CD4-positive, alpha-beta memory T cell (primary cell): ENCODE results near the gene SPDEF. TPM values are rescaled to one million over a fixed set of nuclear protein-coding genes. Genes with fewer than 3 reads are reported as not detected.

Experiments
- CTCF ChIA-PET: fragments of 350-600 bp; sonication (Branson Sonifier 250); formaldehyde crosslinking; loops from one replicate; lab custom pipeline; 2021; ENCODE audit warnings: inconsistent platforms; ENCODE audit not compliant: partially characterized antibody; lab: Charles Lee
- POLR2A ChIA-PET: fragments of 350-600 bp; sonication (Branson Sonifier 250); formaldehyde crosslinking; loops from one replicate; lab custom pipeline; 2021; ENCODE audit not compliant: partially characterized antibody; lab: Charles Lee
- DNase-seq, 5 donors: peaks; one replicate each; pipeline versions ENCODE4 v3.0.0 to v3.0.0-alpha.2; 2020 to 2022; ENCODE audit warnings: mixed read lengths in 1 of 5
- H3K27ac ChIP-seq: one replicate; pipeline ENCODE4 v1.7.0; 2013; ENCODE audit warnings: low read depth, low read length
- H3K27me3 ChIP-seq: 2 replicates; pipeline ENCODE4 v1.7.0; 2013; ENCODE audit warnings: mild to moderate bottlenecking, low read length, moderate library complexity; ENCODE audit not compliant: insufficient read depth
- H3K36me3 ChIP-seq: 2 replicates; pipeline ENCODE4 v1.7.0; 2013; ENCODE audit warnings: mild to moderate bottlenecking, low read length, moderate library complexity; ENCODE audit not compliant: insufficient read depth
- H3K4me1 ChIP-seq: 2 replicates; pipeline ENCODE4 v1.7.0; 2013; ENCODE audit warnings: mild to moderate bottlenecking, low read length, moderate library complexity; ENCODE audit not compliant: insufficient read depth
- H3K4me3 ChIP-seq, 2 donors: one replicate each; pipeline ENCODE4 v1.7.0; 2013; ENCODE audit warnings: low read length in 2 of 2, mild to moderate bottlenecking in 1 of 2
- H3K9me3 ChIP-seq, 2 donors: one replicate each; pipeline ENCODE4 v1.7.0; 2013; ENCODE audit warnings: low read length in 2 of 2, control low read depth in 1 of 2; ENCODE audit not compliant: control insufficient read depth in 1 of 2
- H3K27ac Mint-ChIP-seq, 7 donors: one replicate each; pipeline ENCODE4 v1.8.0; 2020 to 2021; ENCODE audit warnings: mixed read lengths in 7 of 7, mild to moderate bottlenecking in 6 of 7, inconsistent platforms in 3 of 7, moderate library complexity in 3 of 7
- H3K27me3 Mint-ChIP-seq, 2 donors: one replicate each; pipeline ENCODE4 v1.8.0; 2020 to 2021; ENCODE audit warnings: mixed read lengths in 2 of 2
- H3K36me3 Mint-ChIP-seq, 2 donors: one replicate each; pipeline ENCODE4 v1.8.0; 2020 to 2021; ENCODE audit warnings: mixed read lengths in 2 of 2, inconsistent platforms in 1 of 2, mild to moderate bottlenecking in 1 of 2
- H3K4me1 Mint-ChIP-seq, 4 donors: one replicate each; pipeline ENCODE4 v1.8.0; 2020 to 2021; ENCODE audit warnings: mixed read lengths in 4 of 4, mild to moderate bottlenecking in 1 of 4
- H3K4me3 Mint-ChIP-seq, 8 donors: one replicate each; pipeline ENCODE4 v1.8.0; 2020 to 2021; ENCODE audit warnings: mixed read lengths in 8 of 8, mild to moderate bottlenecking in 7 of 8, moderate library complexity in 6 of 8, inconsistent platforms in 3 of 8
- H3K9me3 Mint-ChIP-seq, 8 donors: one replicate each; pipeline ENCODE4 v1.8.0; 2020 to 2021; ENCODE audit warnings: mixed read lengths in 8 of 8, mild to moderate bottlenecking in 5 of 8, inconsistent platforms in 3 of 8, moderate library complexity in 1 of 8
- intact Hi-C: fragments of 100-400 bp; cut with micrococcal nuclease; formaldehyde crosslinking; loops from one replicate; pipeline ENCODE4 v1.15.1; 2023
- polyA plus RNA-seq, 2 donors: library from polyadenylated mRNA; unstranded; fragments of 300-500 nt; fragmentation: Illumina TruSeq; gene quantifications; one replicate each; pipeline ENCODE4 v1.2.3, GENCODE V29; 2021
- total RNA-seq, 2 experiments: library from RNA; stranded (reverse); gene quantifications; one replicate each; pipeline ENCODE4 v1.2.3, GENCODE V29; 2021

Gene SPDEF
- total and polyA plus RNA-seq, 4 experiments from 2014 or later = not detected

GRCh38 chr6:34532230-34532629, 23.9 kb downstream of the SPDEF start:
- ChIA-PET CTCF (no interaction called here), POLR2A (interaction anchor here (1.2 kb wide), 1 partner anchor 52 kb away, joined by 3 read pairs; no protein-coding TSS in a partner anchor)
- no peaks in the 10 kb centered on the region for H3K36me3 Mint-ChIP-seq
- peaks cover 5% of the 10 kb centered on the region for H3K4me1 ChIP-seq
- no peaks in the 10 kb centered on the region for H3K36me3 ChIP-seq
- no peaks in the 10 kb centered on the region for H3K9me3 ChIP-seq
- H3K27ac Mint-ChIP-seq = no peak overlapping the region
- peaks cover 2 to 7% (median 6%) of the 10 kb centered on the region in 4 donors for H3K4me1 Mint-ChIP-seq
- intact Hi-C loops = no loop called here
- peak overlapping the region in 1 of 8 donors; percentile 4 for H3K4me3 Mint-ChIP-seq
- DNase-seq = no peak
- H3K27me3 Mint-ChIP-seq = no peaks in the 10 kb centered on the region
- H3K27me3 ChIP-seq = no peaks in the 10 kb centered on the region
- H3K27ac ChIP-seq = no peak overlapping the region
- peaks cover 0 to 3% (median 0%) of the 10 kb centered on the region in 8 donors for H3K9me3 Mint-ChIP-seq
- no peak overlapping the region for H3K4me3 ChIP-seq

DNA sequence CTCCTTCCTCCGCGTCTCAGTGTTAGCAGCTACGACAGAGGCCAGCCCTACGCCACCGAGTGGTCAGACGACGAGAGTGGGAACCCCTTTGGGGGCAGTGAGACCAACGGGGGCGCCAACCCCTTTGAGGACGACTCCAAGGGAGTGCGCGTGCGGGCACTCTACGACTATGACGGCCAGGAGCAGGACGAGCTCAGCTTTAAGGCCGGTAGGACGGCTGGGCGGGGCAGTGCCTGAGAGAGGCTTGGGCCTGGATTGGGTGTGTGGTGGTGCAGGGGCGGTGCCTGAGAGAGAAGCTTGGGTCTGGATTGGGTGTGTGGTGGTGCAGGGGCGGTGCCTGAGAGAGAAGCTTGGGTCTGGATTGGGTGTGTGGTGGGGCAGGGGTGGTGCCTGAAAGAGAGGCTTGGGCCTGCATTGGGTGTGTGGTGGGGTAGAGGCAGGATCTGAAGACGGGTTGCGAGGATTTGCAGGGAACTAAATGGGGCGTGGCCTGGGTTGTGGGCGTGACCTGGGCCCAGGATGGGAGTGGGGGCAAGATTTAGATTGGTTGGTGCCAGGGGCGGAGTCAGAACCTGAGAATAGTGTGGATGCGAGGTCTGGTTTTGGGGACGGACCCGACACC, 24.4 kb downstream of the SPDEF start:
- peaks cover 2 to 11% (median 7%) of the 10 kb centered on the region in 4 donors for H3K4me1 Mint-ChIP-seq
- Histone ChIP-seq H3K4me1 (peaks cover 8% of the 10 kb centered on the region), H3K27me3 (no peaks in the 10 kb centered on the region), H3K9me3 (no peaks in the 10 kb centered on the region), H3K36me3 (no peaks in the 10 kb centered on the region), H3K27ac (no peak overlapping the region), H3K4me3 (no peak overlapping the region)
- peak in 4 of 5 donors; percentile 13 to 22 (median 16) for DNase-seq
- no peaks in the 10 kb centered on the region for H3K36me3 Mint-ChIP-seq
- no peaks in the 10 kb centered on the region for H3K27me3 Mint-ChIP-seq
- ChIA-PET POLR2A (interaction anchor here (1.2 kb wide), 1 partner anchor 53 kb away, joined by 3 read pairs; no protein-coding TSS in a partner anchor), CTCF (no interaction called here)
- intact Hi-C loops = no loop called here
- peaks cover 0 to 3% (median 0%) of the 10 kb centered on the region in 8 donors for H3K9me3 Mint-ChIP-seq
- peak overlapping the region in 2 of 7 donors; percentile 35 to 71 for H3K27ac Mint-ChIP-seq
- H3K4me3 Mint-ChIP-seq = peak overlapping the region in 1 of 8 donors; percentile 4

DNA sequence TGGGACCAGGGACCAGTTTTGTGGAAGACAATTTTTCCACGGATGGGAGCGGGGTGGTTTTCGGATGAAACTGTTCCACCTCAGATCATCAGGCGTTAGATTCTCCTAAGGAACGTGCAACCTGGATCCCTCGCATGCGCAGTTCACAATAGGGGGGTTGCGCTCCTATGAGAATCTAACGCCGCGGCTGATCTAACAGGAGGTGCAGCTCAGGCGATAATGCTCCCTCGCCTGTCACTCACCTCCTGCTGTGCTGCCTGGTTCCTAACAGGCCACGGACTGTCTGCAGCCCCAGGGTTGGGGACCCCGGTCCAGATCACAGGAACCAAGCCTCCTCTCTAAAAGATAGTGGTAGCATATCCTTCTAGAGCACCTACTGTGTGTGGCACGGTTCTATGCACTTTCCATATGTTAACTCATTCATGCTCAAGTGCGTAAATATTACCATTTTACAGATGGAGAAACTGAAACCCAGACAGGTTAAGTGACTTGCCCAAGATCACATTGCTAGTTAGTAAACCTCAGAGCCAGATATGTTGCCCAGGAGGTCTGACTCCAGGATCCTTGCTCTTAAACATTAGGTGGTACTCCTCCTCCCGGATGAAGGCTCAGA, 25.3 kb downstream of the SPDEF start:
- H3K4me3 Mint-ChIP-seq = peak overlapping the region in 1 of 8 donors; percentile 13
- H3K27me3 ChIP-seq = no peaks in the 10 kb centered on the region
- peaks cover 0 to 1% (median 0%) of the 10 kb centered on the region in 8 donors for H3K9me3 Mint-ChIP-seq
- peaks cover 2 to 11% (median 7%) of the 10 kb centered on the region in 4 donors for H3K4me1 Mint-ChIP-seq
- no peak overlapping the region for H3K4me3 ChIP-seq
- peaks cover 15% of the 10 kb centered on the region for H3K4me1 ChIP-seq
- CTCF ChIA-PET = no interaction called here
- POLR2A ChIA-PET = interaction anchor here (1.2 kb wide), 1 partner anchor 53 kb away, joined by 3 read pairs; no protein-coding TSS in a partner anchor
- no peaks in the 10 kb centered on the region for H3K9me3 ChIP-seq
- H3K27ac ChIP-seq = no peak overlapping the region
- intact Hi-C loops = no loop called here
- H3K27ac Mint-ChIP-seq = no peak overlapping the region
- no peak for DNase-seq
- H3K36me3 ChIP-seq = no peaks in the 10 kb centered on the region
- no peaks in the 10 kb centered on the region for H3K27me3 Mint-ChIP-seq
- no peaks in the 10 kb centered on the region for H3K36me3 Mint-ChIP-seq

DNA sequence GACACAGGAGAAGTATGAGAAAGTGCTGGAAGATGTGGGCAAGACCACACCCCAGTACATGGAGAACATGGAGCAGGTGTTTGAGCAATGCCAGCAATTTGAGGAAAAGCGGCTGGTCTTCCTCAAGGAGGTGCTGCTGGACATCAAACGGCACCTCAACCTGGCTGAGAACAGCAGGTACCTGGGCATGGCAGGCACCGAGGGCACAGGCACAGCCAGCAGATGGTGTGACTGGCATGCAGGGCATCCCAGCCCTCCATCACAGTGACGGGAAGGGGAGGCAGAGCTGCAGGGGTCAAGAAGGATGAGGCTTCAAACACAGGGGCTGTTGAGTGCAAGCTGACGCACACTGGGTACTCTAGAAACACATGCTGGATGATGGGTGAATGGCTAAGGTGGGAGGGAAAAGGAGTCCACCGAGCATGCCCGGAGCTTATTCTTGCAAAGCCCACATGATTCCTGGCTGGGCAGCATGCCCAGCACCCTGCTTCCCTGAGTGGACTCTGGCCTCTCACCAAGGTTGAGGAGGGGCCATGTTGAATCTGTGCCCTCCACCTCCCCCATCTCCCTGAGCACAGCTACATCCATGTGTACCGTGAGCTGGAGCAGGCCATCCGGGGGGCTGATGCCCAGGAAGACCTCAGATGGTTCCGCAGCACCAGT, 26.3 kb downstream of the SPDEF start:
- POLR2A ChIA-PET = no interaction called here
- no peak overlapping the region for H3K27ac ChIP-seq

DNA sequence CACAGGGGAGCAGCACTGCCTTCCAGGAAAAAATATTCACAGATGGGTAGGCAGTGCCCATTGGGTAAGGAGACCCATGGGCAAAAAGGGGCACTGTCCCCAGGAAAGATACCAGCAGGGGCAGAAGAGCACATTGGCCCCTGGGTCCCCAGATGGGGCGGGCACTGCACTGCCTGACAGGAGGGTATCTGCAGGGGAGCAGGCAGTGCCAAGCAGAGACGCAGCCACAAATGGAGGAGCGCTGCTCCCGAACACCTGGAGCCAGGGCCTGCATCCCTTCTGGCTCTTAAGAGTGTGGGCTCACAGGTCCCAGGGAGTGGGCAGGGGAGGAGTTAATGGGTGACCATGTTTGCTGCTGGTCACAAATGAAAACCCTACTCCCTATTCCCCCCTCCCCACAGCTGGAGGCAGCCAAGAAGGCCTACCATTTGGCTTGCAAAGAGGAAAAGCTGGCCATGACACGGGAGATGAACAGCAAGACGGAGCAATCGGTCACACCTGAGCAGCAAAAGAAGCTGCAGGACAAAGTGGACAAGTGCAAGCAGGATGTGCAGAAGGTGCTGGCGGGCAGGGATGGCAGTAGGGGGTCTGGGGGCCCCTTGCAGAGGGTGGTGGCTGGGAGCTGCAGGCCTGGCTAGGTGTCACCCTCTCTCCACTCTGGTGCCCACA, 27.0 kb downstream of the SPDEF start:
- intact Hi-C loops = loop anchor here (1.0 to 5.0 kb wide), 2 partner anchors 228 to 263 kb away; partner anchors contain the start of genes BLTP3A and SNRPC
- ChIA-PET POLR2A (no interaction called here), CTCF (interaction anchor here (0.6 kb wide), 1 partner anchor 79 kb away, joined by 3 read pairs; no protein-coding TSS in a partner anchor)
- no peak overlapping the region for H3K27ac ChIP-seq
- Mint-ChIP-seq H3K27ac (no peak overlapping the region), H3K4me1 (peaks cover 2 to 11% (median 7%) of the 10 kb centered on the region in 4 donors), H3K4me3 (no peak overlapping the region), H3K27me3 (no peaks in the 10 kb centered on the region), H3K9me3 (no peaks in the 10 kb centered on the region), H3K36me3 (no peaks in the 10 kb centered on the region)
- no peak for DNase-seq
- H3K4me3 ChIP-seq = no peak overlapping the region
- H3K36me3 ChIP-seq = no peaks in the 10 kb centered on the region
- H3K9me3 ChIP-seq = no peaks in the 10 kb centered on the region
- peaks cover 15% of the 10 kb centered on the region for H3K4me1 ChIP-seq
- no peaks in the 10 kb centered on the region for H3K27me3 ChIP-seq

More for the DNA sequence above, 26.3 kb downstream of the SPDEF start:
- H3K27ac Mint-ChIP-seq = no peak overlapping the region
- H3K27me3 Mint-ChIP-seq = no peaks in the 10 kb centered on the region
- H3K4me1 Mint-ChIP-seq = peaks cover 2 to 11% (median 7%) of the 10 kb centered on the region in 4 donors
- no peak overlapping the region for H3K4me3 Mint-ChIP-seq
- H3K9me3 ChIP-seq = no peaks in the 10 kb centered on the region
- intact Hi-C loops = loop anchor here (5.0 kb wide), 1 partner anchor 263 kb away; the partner anchor contains the start of gene BLTP3A
- no peak overlapping the region for H3K4me3 ChIP-seq
- DNase-seq = no peak
- no peaks in the 10 kb centered on the region for H3K36me3 Mint-ChIP-seq
- H3K4me1 ChIP-seq = peaks cover 15% of the 10 kb centered on the region
- no peaks in the 10 kb centered on the region for H3K9me3 Mint-ChIP-seq
- H3K27me3 ChIP-seq = no peaks in the 10 kb centered on the region
- H3K36me3 ChIP-seq = no peaks in the 10 kb centered on the region
- CTCF ChIA-PET = interaction anchor here (0.6 kb wide), 1 partner anchor 79 kb away, joined by 3 read pairs; no protein-coding TSS in a partner anchor

DNA sequence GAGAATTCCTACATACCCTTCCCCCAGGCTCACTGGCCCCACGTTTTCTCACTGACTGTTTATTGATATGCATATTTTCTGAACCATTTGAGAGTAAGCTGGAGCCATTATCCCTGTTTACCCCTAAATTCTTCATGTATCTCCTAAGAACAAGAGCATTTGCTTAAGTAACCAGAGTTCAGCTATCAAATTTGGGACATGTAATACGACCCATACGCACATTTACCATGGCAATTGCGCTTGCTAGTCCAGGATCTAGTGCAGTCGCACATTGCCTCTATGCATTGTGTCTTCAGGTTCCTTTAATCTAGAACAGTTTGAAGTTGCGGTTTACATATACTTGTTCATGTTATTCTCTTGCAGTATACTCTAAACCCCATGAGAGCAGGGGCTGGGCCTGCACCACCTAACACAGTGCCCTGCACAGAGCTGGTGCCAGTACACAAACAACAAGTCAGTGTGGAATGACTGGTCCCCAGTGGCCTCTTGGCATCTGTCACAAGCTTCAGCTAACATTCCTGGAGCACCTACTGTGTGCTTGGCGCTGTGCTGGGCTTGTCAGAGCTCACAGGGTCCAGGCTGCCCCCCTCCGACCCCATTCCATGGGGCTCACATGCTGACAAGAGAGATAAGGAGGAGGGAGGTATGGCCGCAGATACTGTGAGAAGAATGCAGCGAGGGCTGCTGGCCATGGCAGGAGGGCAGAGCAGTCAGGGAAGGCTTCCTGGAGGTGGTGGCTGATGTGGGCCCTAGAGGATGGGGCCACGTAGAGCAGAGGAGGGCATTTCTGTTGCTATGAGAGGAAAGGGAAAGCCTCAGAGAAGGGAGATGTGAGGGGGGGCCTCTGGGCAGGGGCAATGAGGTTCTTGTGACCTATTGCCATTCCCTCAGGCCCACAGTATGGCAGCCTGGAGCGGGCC, 28.1 kb downstream of the SPDEF start:
- Mint-ChIP-seq H3K9me3 (no peaks in the 10 kb centered on the region), H3K27ac (peak overlapping the region in 3 of 7 donors; percentile 23 to 72 (median 27)), H3K27me3 (no peaks in the 10 kb centered on the region), H3K36me3 (no peaks in the 10 kb centered on the region), H3K4me3 (peak overlapping the region in 5 of 8 donors; percentile 20 to 69 (median 61)), H3K4me1 (peaks cover 5 to 17% (median 7%) of the 10 kb centered on the region in 4 donors)
- Histone ChIP-seq H3K4me1 (peaks cover 15% of the 10 kb centered on the region), H3K4me3 (no peak overlapping the region), H3K27ac (no peak overlapping the region), H3K9me3 (no peaks in the 10 kb centered on the region), H3K36me3 (no peaks in the 10 kb centered on the region), H3K27me3 (no peaks in the 10 kb centered on the region)
- intact Hi-C loops = loop anchor here (1.0 to 5.0 kb wide), 6 partner anchors 81 to 612 kb away; partner anchors contain the start of genes BLTP3A, SMIM29 and SNRPC
- no peak for DNase-seq
- POLR2A ChIA-PET = interaction anchor here (0.8 to 1.0 kb wide), 2 partner anchors 15 to 361 kb away, joined by 3 read pairs; partner anchors contain the start of gene ANKS1A
- CTCF ChIA-PET = interaction anchor here (0.7 to 2.5 kb wide), 5 partner anchors 9 to 229 kb away, joined by 3 to 21 read pairs (median 4); partner anchors contain the start of gene SNRPC
